Lower leg skin (tissue), 3 donors: ENCODE results near the gene PNKD.

Experiments
- CTCF ChIP-seq, 3 donors: fragments of 450-650 bp; IDR thresholded peaks; one replicate each; pipeline ENCODE4 v1.5.1; 2016; ENCODE audit warnings: antibody characterized with exemption in 3 of 3, mild to moderate bottlenecking in 3 of 3, moderate library complexity in 2 of 3
- POLR2A ChIP-seq, 2 donors: fragments of 450-650 bp; IDR thresholded peaks; one replicate each; pipeline ENCODE4 v1.6.1; 2016 to 2017; ENCODE audit warnings: antibody characterized with exemption in 2 of 2, mild to moderate bottlenecking in 1 of 2, moderate library complexity in 1 of 2

DNA sequence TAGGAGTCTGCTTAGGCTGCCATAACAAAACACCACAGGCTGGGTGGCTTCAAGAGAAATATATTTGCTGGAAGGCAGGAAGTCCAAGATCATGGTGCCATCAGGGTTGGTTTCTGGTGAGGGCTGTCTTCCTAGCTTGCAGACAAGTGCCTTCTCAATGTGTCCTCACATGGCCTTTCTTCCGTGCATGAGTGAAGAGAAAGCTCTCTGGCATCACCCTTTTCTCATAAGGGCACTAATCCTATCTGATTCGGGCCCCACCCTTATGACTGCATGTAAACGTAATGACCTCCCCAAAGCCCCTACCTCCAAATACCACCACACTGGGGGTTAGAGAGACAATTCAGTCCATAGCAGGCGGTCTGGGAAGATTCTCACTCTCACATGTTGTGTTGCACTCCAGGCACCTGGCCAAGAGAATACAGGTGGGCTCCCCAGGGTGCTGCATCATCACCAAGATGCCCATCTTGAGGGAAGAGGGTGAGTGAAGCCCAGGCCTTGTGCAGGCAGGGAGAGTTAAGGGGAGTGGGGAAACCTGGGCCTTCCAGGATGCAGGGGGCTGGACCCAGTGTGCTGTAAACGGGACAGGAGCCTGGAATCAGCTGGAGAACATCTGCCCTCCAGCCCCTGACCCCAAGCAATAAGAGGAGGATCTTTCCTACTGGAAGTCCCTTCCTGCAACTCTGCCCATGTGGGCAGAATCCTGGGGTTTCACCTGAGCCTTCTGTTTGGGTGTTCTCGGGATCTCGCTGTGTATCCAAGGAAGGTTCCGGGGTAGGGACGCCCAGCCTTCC, 96.5 kb downstream of the PNKD start:
- TF ChIP-seq CTCF (IDR thresholded peaks at IDR 0.05) (no peak), POLR2A (IDR thresholded peaks at IDR 0.05) (no peak)
